ENCODE data around the gene CROCC.

The CROCC gene

DNA sequence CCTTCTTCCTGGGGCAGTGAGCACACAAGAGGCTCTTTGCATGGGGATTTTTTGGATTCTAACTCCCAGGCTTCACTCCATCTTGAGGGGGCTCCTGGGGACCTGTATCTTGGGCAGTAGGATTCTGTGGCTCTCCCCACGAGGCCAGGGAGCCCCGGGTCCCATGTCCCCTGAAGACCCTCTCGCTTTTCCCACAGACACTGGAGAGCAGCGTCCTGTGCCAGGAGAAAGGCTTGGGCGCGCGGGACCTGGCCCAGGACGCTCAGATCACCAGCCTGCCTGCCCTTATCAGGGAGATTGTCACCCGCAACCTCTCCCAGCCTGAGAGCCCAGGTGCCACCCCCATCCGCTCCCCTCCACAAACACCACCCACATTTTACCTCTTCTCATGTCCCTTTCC is 735 bp downstream of the CROCC start:
- ChIA-PET POLR2A (no interaction called here), CTCF (no interaction called here)
- TF ChIP-seq, protein P1, sequence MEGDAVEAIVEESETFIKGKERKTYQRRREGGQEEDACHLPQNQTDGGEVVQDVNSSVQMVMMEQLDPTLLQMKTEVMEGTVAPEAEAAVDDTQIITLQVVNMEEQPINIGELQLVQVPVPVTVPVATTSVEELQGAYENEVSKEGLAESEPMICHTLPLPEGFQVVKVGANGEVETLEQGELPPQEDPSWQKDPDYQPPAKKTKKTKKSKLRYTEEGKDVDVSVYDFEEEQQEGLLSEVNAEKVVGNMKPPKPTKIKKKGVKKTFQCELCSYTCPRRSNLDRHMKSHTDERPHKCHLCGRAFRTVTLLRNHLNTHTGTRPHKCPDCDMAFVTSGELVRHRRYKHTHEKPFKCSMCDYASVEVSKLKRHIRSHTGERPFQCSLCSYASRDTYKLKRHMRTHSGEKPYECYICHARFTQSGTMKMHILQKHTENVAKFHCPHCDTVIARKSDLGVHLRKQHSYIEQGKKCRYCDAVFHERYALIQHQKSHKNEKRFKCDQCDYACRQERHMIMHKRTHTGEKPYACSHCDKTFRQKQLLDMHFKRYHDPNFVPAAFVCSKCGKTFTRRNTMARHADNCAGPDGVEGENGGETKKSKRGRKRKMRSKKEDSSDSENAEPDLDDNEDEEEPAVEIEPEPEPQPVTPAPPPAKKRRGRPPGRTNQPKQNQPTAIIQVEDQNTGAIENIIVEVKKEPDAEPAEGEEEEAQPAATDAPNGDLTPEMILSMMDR (IDR thresholded peaks at IDR 0.05; ENCODE audit: control extremely low read depth, extremely low read depth, low read depth, missing control alignments): no peak
- no peak for DNase-seq (ENCODE audit: extremely low spot score)

DNA sequence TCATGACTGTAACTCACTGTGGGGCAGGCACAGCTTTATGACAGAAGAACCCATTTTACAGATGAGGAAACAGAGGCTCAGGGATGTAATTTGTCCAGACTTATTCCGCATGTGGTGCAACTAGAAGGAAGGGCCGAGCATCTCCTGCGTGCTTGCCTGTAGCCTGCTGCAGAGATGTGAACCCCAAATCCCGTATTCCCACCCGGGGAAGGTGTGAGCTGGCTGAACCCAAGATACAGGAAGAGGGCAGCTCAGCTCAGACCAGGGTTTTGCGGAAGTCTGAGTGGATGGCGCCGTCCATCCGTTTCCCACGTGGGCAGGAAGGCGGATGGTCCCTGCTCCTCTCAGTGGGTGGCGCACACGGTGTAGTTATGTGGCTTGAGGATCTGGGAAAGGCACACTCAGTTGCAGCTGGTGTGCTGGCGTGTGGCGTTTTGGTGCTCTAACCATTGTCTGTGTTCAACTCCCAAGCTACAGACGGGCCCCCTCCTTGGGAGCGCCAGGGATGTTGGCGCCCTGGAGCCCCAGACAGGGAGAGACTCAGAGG is 1.2 kb downstream of the CROCC start:
- ChIA-PET POLR2A (no interaction called here), CTCF (no interaction called here)
- DNase-seq (ENCODE audit: extremely low spot score): no peak
- TF ChIP-seq, protein P1 (IDR thresholded peaks at IDR 0.05; ENCODE audit: control extremely low read depth, extremely low read depth, low read depth, missing control alignments): no peak

DNA sequence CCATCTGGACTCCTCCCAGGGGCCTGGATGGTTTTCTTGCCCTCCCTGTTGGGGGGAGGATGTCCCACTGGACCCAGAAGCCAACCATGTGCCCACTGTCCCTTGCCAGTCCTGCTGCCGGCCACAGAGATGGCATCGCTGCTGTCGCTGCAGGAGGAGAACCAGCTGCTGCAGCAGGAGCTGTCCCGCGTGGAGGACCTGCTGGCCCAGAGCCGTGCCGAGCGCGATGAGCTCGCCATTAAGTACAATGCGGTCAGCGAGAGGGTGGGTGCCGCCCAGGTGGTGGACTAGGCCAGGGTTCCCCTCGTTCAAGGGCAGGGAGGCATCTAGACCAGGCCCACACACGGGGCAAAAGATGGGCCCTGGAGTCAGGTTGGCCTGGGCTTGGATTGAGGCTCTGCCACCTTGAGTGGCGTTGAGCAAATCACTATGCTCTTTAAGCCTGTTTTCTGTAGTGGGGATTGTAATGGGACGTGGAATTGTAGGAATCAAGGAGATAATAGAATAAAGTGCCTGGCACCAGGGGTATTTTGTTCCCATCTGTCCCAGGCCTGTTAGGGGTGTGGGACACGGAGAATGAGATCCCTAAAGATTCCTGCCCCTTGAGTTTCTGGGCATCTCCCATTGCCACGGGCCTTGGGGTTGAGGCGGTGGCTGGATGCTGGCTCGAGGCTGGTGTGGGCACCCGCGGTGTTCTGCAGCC is 2.6 kb downstream of the CROCC start:
- TF ChIP-seq, protein P1 (IDR thresholded peaks at IDR 0.05; ENCODE audit: control extremely low read depth, extremely low read depth, low read depth, missing control alignments): no peak
- POLR2A ChIA-PET: no interaction called here
- no peak for DNase-seq (ENCODE audit: extremely low spot score)
- CTCF ChIA-PET: interaction anchor here (1.3 kb wide), 1 partner anchor 27 kb away, joined by 3 read pairs; no protein-coding TSS in a partner anchor

DNA sequence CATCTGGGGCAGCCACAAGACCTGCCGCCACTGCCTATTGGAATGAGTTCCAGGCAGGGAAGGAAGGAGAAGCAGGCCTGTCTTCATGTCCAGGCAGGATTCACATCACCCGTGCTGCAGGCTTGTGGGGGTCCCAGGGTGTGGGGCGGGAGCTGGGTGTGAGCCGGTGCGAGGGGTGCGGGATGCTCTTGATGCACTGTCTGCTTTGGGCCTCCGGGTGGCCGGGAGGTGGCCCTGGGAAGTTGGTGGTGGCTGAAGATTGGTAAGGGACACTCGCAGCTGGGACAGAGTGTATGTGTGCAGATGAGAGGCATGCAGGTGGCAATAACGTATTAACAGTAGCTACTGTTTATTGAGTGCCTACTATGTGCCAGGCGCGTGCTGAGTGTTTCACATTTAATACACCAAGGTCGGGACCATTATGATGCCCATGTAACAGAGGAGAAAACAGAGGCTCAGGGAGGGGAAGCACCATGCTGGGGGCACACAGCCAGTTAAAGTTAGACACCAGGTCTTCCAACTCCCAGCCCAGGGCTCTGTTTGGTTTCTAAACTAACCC is 3.3 kb downstream of the CROCC start:
- POLR2A ChIA-PET: no interaction called here
- no peak for DNase-seq (ENCODE audit: extremely low spot score)
- TF ChIP-seq, protein P1 (IDR thresholded peaks at IDR 0.05; ENCODE audit: control extremely low read depth, extremely low read depth, low read depth, missing control alignments): no peak
- CTCF ChIA-PET: interaction anchor here (1.3 to 1.5 kb wide), 3 partner anchors 26 to 304 kb away, joined by 3 to 7 read pairs (median 3); no protein-coding TSS in a partner anchor

DNA sequence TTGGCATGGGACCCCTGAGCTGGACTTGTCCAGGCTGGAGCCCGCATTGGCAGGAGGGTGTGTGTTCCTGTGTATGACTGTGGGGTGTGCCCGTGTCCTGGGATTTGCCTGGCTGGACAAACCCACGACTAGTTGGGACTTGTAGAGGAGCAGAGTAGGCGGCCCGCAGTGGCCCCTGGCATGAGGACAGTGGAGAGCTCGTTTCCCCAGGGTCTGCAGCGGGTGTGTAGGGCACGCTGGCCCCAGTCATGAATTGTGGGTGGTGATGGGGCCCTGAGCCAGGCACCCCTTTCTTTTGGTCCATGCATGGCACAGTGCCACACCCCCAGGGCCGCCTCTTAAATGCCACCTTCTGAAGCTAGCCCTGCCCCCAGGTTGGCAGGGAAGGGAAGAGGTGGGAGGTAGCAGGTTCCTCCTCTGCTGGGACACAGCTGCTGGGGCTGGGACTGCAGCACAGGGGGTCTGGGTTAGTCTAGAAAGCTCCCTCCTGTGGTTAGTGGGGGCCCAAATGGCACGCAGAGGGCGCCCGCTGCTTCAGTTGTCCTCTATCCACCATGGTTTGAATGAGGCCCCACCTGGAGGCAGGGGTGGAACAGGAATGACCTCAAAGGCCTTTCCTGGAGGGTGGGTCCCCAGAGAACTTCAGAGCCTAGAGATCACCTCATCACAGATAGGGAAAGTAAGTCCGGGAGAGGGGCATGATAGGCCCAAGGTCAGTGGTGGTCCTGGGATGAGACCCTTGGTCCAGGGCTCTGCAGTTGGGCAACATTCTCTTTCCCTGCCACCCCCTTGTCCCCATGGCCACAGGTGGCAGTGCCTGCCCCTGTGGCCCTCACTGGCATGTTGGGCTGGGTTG is 4.1 kb downstream of the CROCC start:
- TF ChIP-seq, protein P1 (IDR thresholded peaks at IDR 0.05; ENCODE audit: control extremely low read depth, extremely low read depth, low read depth, missing control alignments): no peak
- DNase-seq (ENCODE audit: extremely low spot score): peak; percentile 41
- POLR2A ChIA-PET: no interaction called here
- CTCF ChIA-PET: interaction anchor here (1.4 to 1.5 kb wide), 2 partner anchors 34 to 305 kb away, joined by 3 to 7 read pairs; no protein-coding TSS in a partner anchor

DNA sequence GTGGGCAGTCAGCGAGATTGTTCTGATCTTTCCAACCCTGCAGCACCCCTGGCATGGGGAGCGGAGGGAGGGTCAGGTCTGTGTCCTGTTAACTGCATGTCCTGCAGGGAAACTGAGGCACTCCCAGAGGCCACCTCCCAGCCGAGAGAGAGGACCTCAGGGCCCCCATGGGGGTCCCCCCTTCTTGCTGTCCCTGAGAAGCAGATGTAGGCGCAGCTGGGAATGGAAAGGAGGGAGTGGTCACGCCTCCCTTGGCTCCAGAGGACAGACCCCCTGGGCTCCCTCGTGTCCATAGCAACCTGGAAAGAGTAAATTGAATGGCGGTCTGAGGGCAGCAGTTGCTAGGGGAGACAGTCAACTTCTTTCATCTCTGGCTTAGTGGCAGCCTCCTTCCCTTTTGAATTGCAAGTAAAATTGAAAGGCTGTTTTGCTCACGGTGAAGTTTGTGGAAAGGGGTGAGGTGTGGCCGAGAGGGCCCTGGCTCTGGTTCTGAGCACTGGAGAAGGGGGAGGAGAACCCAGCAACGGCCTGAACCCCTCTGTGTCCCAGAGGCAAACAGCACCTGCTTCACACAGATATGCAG is 4.9 kb downstream of the CROCC start:
- TF ChIP-seq, protein P1 (IDR thresholded peaks at IDR 0.05; ENCODE audit: control extremely low read depth, extremely low read depth, low read depth, missing control alignments): no peak
- ChIA-PET CTCF (interaction anchor here (1.4 to 1.5 kb wide), 2 partner anchors 33 to 305 kb away, joined by 3 to 7 read pairs; no protein-coding TSS in a partner anchor), POLR2A (no interaction called here)
- no peak for DNase-seq (ENCODE audit: extremely low spot score)

Measured in GM10248 (cell line).